SK-N-MC (cell line): Measurements from ENCODE around the gene SMIM29.

Experiments
- EZH2 ChIP-seq: fragments of 200-600 bp; sonication (generic); IDR thresholded peaks from one replicate; pipeline ENCODE4 v1.6.1; 2017; ENCODE audit warnings: antibody characterized with exemption
- POLR2AphosphoS5 ChIP-seq: IDR thresholded peaks from 2 replicates; pipeline ENCODE4 v1.6.1; 2012; ENCODE audit warnings: mild to moderate bottlenecking, low read depth, low read length, borderline replicate concordance

DNA sequence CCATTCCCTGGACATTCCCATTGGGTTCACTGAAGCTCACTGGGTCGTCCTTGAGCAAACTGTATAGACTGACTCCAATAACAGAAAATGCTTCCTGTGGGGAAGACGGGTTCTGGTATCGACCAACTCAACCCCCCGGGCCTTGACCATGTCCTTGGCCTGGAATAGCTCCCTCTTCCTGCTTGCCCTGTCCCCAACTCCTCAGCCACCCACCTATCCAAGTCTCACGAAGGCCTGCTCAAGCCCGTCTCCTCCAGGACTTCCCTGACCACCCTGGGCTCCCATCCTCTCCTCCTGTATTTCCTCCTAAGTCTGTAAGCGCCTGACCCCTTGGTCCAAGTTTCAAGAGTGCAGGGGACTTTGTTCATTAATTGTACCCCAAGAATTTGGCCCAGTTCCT lies 14.9 kb downstream of the SMIM29 start:
- TF ChIP-seq EZH2 (no peak), POLR2AphosphoS5 (no peak)
